Activated CD8-positive, alpha-beta memory T cell treated with anti-CD3 and anti-CD28 coated beads for 48 hours (primary cell): ENCODE measurements around the gene NUCB2.

Experiments
- DNase-seq, 3 experiments: peaks; one replicate each; pipeline ENCODE4 v3.0.0-alpha.2; 2020; ENCODE audit warnings: low read depth in 2 of 3, low spot score in 2 of 3

The NUCB2 gene

GRCh38 chr11:17379383-17380180, 103.0 kb downstream of the NUCB2 start:
- DNase-seq, result no peak

DNA sequence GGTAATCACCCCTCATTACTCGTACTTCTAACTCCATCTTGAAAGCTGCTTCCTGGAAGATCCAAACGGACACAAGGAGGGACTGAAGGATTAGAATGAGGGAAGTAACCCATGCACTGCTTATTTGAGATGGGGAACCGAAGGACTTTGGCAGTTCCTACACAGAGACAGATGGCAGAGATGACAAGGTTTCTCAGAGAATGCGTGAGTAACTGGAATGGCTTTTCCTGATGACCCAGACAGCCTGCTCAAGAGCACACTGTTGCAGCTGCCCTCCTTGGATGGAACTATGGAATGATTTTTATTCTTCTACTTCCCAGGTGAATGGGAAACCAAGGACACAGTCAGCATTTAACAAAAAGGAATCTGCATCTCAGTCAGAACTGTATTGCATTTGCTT, 104.6 kb downstream of the NUCB2 start:
- no peak for DNase-seq
